SK-N-SH (cell line): ENCODE results near the gene FAM131B. TPM values are rescaled to one million over a fixed set of nuclear protein-coding genes. Genes with fewer than 3 reads are reported as not detected.

Experiments
- CTCF ChIA-PET: fragments of 300-600, 350-600 bp; formaldehyde crosslinking; extraction: SDS; loops from one replicate; lab custom pipeline; 2021; lab: Yijun Ruan, JAX
- POLR2A ChIA-PET: fragments of 350-600 bp; sonication (Branson Sonifier 250); formaldehyde crosslinking; extraction: SDS; loops from one replicate; lab custom pipeline; 2020; ENCODE audit warnings: antibody characterized with exemption, inconsistent platforms; lab: Yijun Ruan, JAX
- DNase-seq: peaks from one replicate; pipeline ENCODE4 v3.0.0; 2012
- H2AFZ ChIP-seq: fragments of 200-600 bp; sonication (generic); 2 replicates; pipeline ENCODE4 v1.8.1; 2016; ENCODE audit warnings: antibody characterized with exemption, mild to moderate bottlenecking, low read depth
- H3F3A ChIP-seq: fragments of 200-600 bp; sonication (generic); replicated peaks from 2 replicates; pipeline ENCODE3; 2016; ENCODE audit warnings: antibody characterized with exemption, mild to moderate bottlenecking; ENCODE audit not compliant: insufficient read depth
- H3K27ac ChIP-seq, 2 experiments: fragments of 200-500 bp in 1 of 2; fragments of 200-600 bp in 1 of 2; sonication (Bioruptor generic) in 1 of 2; sonication (generic), shearing (Covaris generic) in 1 of 2; 2 replicates each; pipeline versions ENCODE4 v1.5.1 to v1.6.1; 2014 to 2016; ENCODE audit warnings: low read depth in 2 of 2, inconsistent platforms in 1 of 2, low read length in 1 of 2, mild to moderate bottlenecking in 1 of 2, mixed read lengths in 1 of 2
- H3K27me3 ChIP-seq: fragments of 200-600 bp; sonication (generic), shearing (Covaris generic); 2 replicates; pipeline ENCODE4 v1.6.1; 2016; ENCODE audit warnings: mixed run types; ENCODE audit not compliant: insufficient read depth
- H3K36me3 ChIP-seq, 2 experiments: fragments of 200-500 bp in 1 of 2; fragments of 200-600 bp in 1 of 2; sonication (Bioruptor generic) in 1 of 2; sonication (generic) in 1 of 2; replicated peaks in 1 of 2; 2 replicates each; pipeline versions ENCODE3 to v1.5.1; 2014 to 2016; ENCODE audit warnings: low read length in 1 of 2, mild to moderate bottlenecking in 1 of 2; ENCODE audit not compliant: insufficient read depth in 2 of 2, control insufficient read depth in 1 of 2
- H3K4me1 ChIP-seq, 2 experiments: fragments of 200-500 bp in 1 of 2; fragments of 200-600 bp in 1 of 2; sonication (Bioruptor generic) in 1 of 2; sonication (generic), shearing (Covaris generic) in 1 of 2; 2 replicates each; pipeline versions ENCODE4 v1.5.1 to v1.6.1; 2014 to 2016; ENCODE audit warnings: low read depth in 1 of 2, low read length in 1 of 2, mixed run types in 1 of 2; ENCODE audit not compliant: insufficient read depth in 2 of 2, control insufficient read depth in 1 of 2
- H3K4me2 ChIP-seq: fragments of 200-600 bp; sonication (generic), shearing (Covaris generic); 2 replicates; pipeline ENCODE4 v1.6.1; 2017; ENCODE audit warnings: mixed run types
- H3K4me3 ChIP-seq, 2 experiments: fragments of 200-500 bp in 1 of 2; fragments of 200-600 bp in 1 of 2; sonication (Bioruptor generic) in 1 of 2; sonication (generic), shearing (Covaris generic) in 1 of 2; 2 replicates each; pipeline versions ENCODE4 v1.5.1 to v1.8.1; 2014 to 2016; ENCODE audit warnings: low read depth in 2 of 2, inconsistent platforms in 1 of 2, low read length in 1 of 2, mild to moderate bottlenecking in 1 of 2, mixed read lengths in 1 of 2, moderate library complexity in 1 of 2
- H3K79me2 ChIP-seq: fragments of 200-600 bp; sonication (generic); 2 replicates; pipeline ENCODE4 v1.8.1; 2017; ENCODE audit warnings: mild to moderate bottlenecking; ENCODE audit not compliant: insufficient read depth
- H3K9ac ChIP-seq: fragments of 200-600 bp; sonication (generic); 2 replicates; pipeline ENCODE4 v1.6.1; 2017; ENCODE audit warnings: mixed run types
- H3K9me2 ChIP-seq: fragments of 200-600 bp; sonication (generic); 2 replicates; pipeline ENCODE4 v1.6.1; 2017; ENCODE audit warnings: mixed run types
- H3K9me3 ChIP-seq: fragments of 200-600 bp; sonication (generic); 2 replicates; pipeline ENCODE4 v1.6.1; 2017; ENCODE audit warnings: mixed run types, mild to moderate bottlenecking, moderate library complexity
- H4K20me1 ChIP-seq: fragments of 200-600 bp; sonication (generic); 2 replicates; pipeline ENCODE4 v1.6.1; 2017; ENCODE audit warnings: mild to moderate bottlenecking, mixed run types; ENCODE audit not compliant: insufficient read depth
- CTCF ChIP-seq: fragments of 200-600 bp; sonication (generic); IDR thresholded peaks from 2 replicates; pipeline ENCODE4 v1.6.1; 2017; ENCODE audit warnings: antibody characterized with exemption, mild to moderate bottlenecking, moderate library complexity
- EP300 ChIP-seq, 2 experiments: IDR thresholded peaks; 2 replicates each; pipeline versions ENCODE4 v1.4.0 to v1.6.1; 2012; ENCODE audit warnings: borderline replicate concordance in 1 of 2, low read depth in 1 of 2, low read length in 1 of 2
- EZH2phosphoT487 ChIP-seq: fragments of 200-600 bp; sonication (generic); IDR thresholded peaks from 2 replicates; pipeline ENCODE4 v1.6.1; 2017; ENCODE audit warnings: low read depth, mixed run types, mild to moderate bottlenecking, antibody characterized with exemption, moderate library complexity, borderline replicate concordance
- FOSL2 ChIP-seq: IDR thresholded peaks from 2 replicates; pipeline ENCODE4 v1.4.0; 2012; ENCODE audit warnings: low read depth, mild to moderate bottlenecking, moderate library complexity, borderline replicate concordance
- FOXJ3 ChIP-seq: sonication (generic); formaldehyde crosslinking; IDR thresholded peaks from 2 replicates; pipeline ENCODE4 v1.5.1; 2020; ENCODE audit warnings: mild to moderate bottlenecking, missing genetic modification reagents
- FOXM1 ChIP-seq: IDR thresholded peaks from 2 replicates; pipeline ENCODE4 v1.4.0; 2012; ENCODE audit warnings: low read depth, mild to moderate bottlenecking
- GABPA ChIP-seq: IDR thresholded peaks from 2 replicates; pipeline ENCODE4 v1.4.0; 2012; ENCODE audit warnings: low read depth, mild to moderate bottlenecking
- GATA2 ChIP-seq: sonication (generic); formaldehyde crosslinking; IDR thresholded peaks from 2 replicates; pipeline ENCODE4 v1.5.0; 2020; ENCODE audit warnings: mild to moderate bottlenecking, missing genetic modification reagents
- JUND ChIP-seq: IDR thresholded peaks from 2 replicates; pipeline ENCODE4 v1.4.0; 2012
- MAX ChIP-seq: IDR thresholded peaks from 2 replicates; pipeline ENCODE4 v1.4.0; 2012; ENCODE audit warnings: low read depth
- MEF2A ChIP-seq: IDR thresholded peaks from 2 replicates; pipeline ENCODE4 v1.4.0; 2012; ENCODE audit warnings: low read depth, borderline replicate concordance
- RAD21 ChIP-seq: IDR thresholded peaks from 2 replicates; pipeline ENCODE4 v1.6.1; 2012; ENCODE audit warnings: mild to moderate bottlenecking, low read length
- RFX5 ChIP-seq: IDR thresholded peaks from 2 replicates; pipeline ENCODE4 v1.6.1; 2012; ENCODE audit warnings: mild to moderate bottlenecking, improper control_type of control experiment, low read length
- RXRA ChIP-seq: IDR thresholded peaks from 2 replicates; pipeline ENCODE4 v1.4.0; 2012; ENCODE audit warnings: low read depth, mild to moderate bottlenecking, borderline replicate concordance
- SMC3 ChIP-seq: IDR thresholded peaks from 2 replicates; pipeline ENCODE4 v1.6.1; 2012; ENCODE audit warnings: low read depth, low read length, improper control_type of control experiment
- TEAD4 ChIP-seq: IDR thresholded peaks from 2 replicates; pipeline ENCODE4 v1.4.0; 2012; ENCODE audit warnings: mild to moderate bottlenecking, borderline replicate concordance; ENCODE audit not compliant: insufficient read depth
- YY1 ChIP-seq: IDR thresholded peaks from 2 replicates; pipeline ENCODE4 v1.4.0; 2012; ENCODE audit warnings: low read depth, mild to moderate bottlenecking
- WGBS: methylation state at CpG from one replicate; pipeline ENCODE4 v1.1.6; 2017; ENCODE audit warnings: low lambda C conversion rate; 5-methylcytosine and 5-hydroxymethylcytosine counted together
- polyA plus RNA-seq, 3 experiments: library from polyadenylated mRNA; depleted of rRNA; stranded (reverse); fragments of >200 nt; gene quantifications; 2 replicates each; pipeline ENCODE4 v1.2.3, GENCODE V29; 2012

Gene FAM131B
- polyA plus RNA-seq, 1 of the 3 experiments (the other 2 are of a cell fraction), result 43.6 TPM

- TF ChIP-seq FOXJ3 (CRISPR knock-in tag) (no peak), EZH2phosphoT487 (no peak), CTCF (no peak), SMC3 (no peak), RFX5 (no peak), EP300 (IDR thresholded peaks at IDR 0.05; ENCODE audit: borderline replicate concordance in 1 of 2, low read depth in 1 of 2, low read length in 1 of 2) (no peak)
These were observed 7.5 kb downstream of the FAM131B start (continued) for GRCh38 chr7:143354965-143355364.

- Histone ChIP-seq H3K27me3 (no peaks in the 10 kb centered on the region), H3K9me3 (no peaks in the 10 kb centered on the region), H3K9me2 (no peaks in the 10 kb centered on the region), H3F3A (no peaks in the 10 kb centered on the region), H3K9ac (no peak overlapping the region), H4K20me1 (no peaks in the 10 kb centered on the region), H3K36me3 (peaks cover 0 to 27% of the 10 kb centered on the region in 2 experiments), H2AFZ (no peak overlapping the region), H3K4me3 (no peak overlapping the region), H3K4me2 (no peak overlapping the region), H3K79me2 (no peaks in the 10 kb centered on the region), H3K27ac (no peak overlapping the region), H3K4me1 (no peaks in the 10 kb centered on the region)
- POLR2A ChIA-PET, result no interaction called here
- CTCF ChIA-PET, result no interaction called here
- no peak for TF ChIP-seq SMC3
- TF ChIP-seq JUND, result no peak
- no peak for TF ChIP-seq RAD21
- no peak for TF ChIP-seq TEAD4
- TF ChIP-seq GABPA, result no peak
- TF ChIP-seq GATA2 (CRISPR knock-in tag), result no peak
- TF ChIP-seq FOXJ3 (CRISPR knock-in tag), result no peak
- no peak for TF ChIP-seq FOXM1
- no peak for TF ChIP-seq EP300 (IDR thresholded peaks at IDR 0.05; ENCODE audit: borderline replicate concordance in 1 of 2, low read depth in 1 of 2, low read length in 1 of 2)
- no peak for TF ChIP-seq FOSL2
- no peak for TF ChIP-seq MAX
- no peak for TF ChIP-seq YY1
- TF ChIP-seq RXRA, result no peak
- TF ChIP-seq MEF2A, result no peak
- no peak for TF ChIP-seq CTCF
- DNase-seq, result no peak
- 80% methylated on average over 8 of the region's 8 CpGs for WGBS
These were observed 8.1 kb downstream of the FAM131B start for GRCh38 chr7:143354376-143354775.
